Measurements from ENCODE around the gene PPIL3. TPM values are rescaled to one million over a fixed set of nuclear protein-coding genes. Genes with fewer than 3 reads are reported as not detected.

Gene PPIL3
- total RNA-seq, 6 experiments from 2014 or later, result 10.4 to 21.3 (median 16.2) TPM

GRCh38 chr2:200828104-200828503, 60.8 kb downstream of the PPIL3 start:
- ATAC-seq (no peak), DNase-seq (no peak)
- Histone ChIP-seq H3K4me1 (no peaks in the 10 kb centered on the region), H3K4me3 (no peak overlapping the region), H3K27ac (no peak overlapping the region), H3K9me3 (no peaks in the 10 kb centered on the region), H3K36me3 (peaks cover 0 to 10% (median 4%) of the 10 kb centered on the region in 4 donors), H3K27me3 (no peaks in the 10 kb centered on the region)
- TF ChIP-seq POLR2A (IDR thresholded peaks at IDR 0.05) (no peak), CTCF (IDR thresholded peaks at IDR 0.05) (no peak)
- intact Hi-C loops (cut with DNase I), result no loop called here
- 83% methylated on average over 2 of the region's 2 CpGs for WGBS (ENCODE audit: insufficient coverage, low coverage, low lambda C conversion rate, missing lambda C conversion rate)

GRCh38 chr2:200821686-200822245, 67.1 kb downstream of the PPIL3 start:
- Histone ChIP-seq H3K9me3 (no peaks in the 10 kb centered on the region), H3K27ac (no peak overlapping the region), H3K4me3 (no peak overlapping the region), H3K36me3 (peaks cover 18 to 61% (median 46%) of the 10 kb centered on the region in 4 donors), H3K4me1 (no peaks in the 10 kb centered on the region), H3K27me3 (no peaks in the 10 kb centered on the region)
- intact Hi-C loops (cut with DNase I), result no loop called here
- WGBS (ENCODE audit: insufficient coverage, low coverage, low lambda C conversion rate, missing lambda C conversion rate), result 88% methylated on average over 4 of the region's 6 CpGs
- no peak for DNase-seq
- no peak for ATAC-seq
- TF ChIP-seq POLR2A (IDR thresholded peaks at IDR 0.05) (no peak), CTCF (IDR thresholded peaks at IDR 0.05) (no peak)

Small RNAs within 50 kb of the gene (small RNA-seq; reads per million reads assigned to genes)
- gene RF00019 (0 reads per million in 2 experiments), gene RNA5SP115 (0 to 0.13 reads per million in 2 experiments), gene RNU6-312P (0 reads per million in 2 experiments), gene RNU6-31P (0.10 to 0.78 reads per million in 2 experiments), gene RNU6-762P (0 reads per million in 2 experiments)

Other genes with a start within 250 kb of the PPIL3 start
- 100 to 1,000 TPM; 176 to 239 (median 210) TPM for gene BZW1, start 77.2 kb downstream of the PPIL3 start, total RNA-seq
- gene CLK1, start 24.4 kb downstream of the PPIL3 start, total RNA-seq, result 10 to 100 TPM; 29.9 to 81.5 (median 36.7) TPM
- 10 to 100 TPM in 4 of 6 experiments, 1 to 10 TPM in 2; 9.5 to 23.7 (median 11.3) TPM for gene NIF3L1, start 294 bp upstream of the PPIL3 start, total RNA-seq
- gene ORC2, start 74.6 kb upstream of the PPIL3 start, total RNA-seq, result 10 to 100 TPM in 3 of 6 experiments, 1 to 10 TPM in 3; 5.3 to 13.6 (median 8.4) TPM
- gene HYCC2, start 182.6 kb upstream of the PPIL3 start, total RNA-seq, result 10 to 100 TPM in 3 of 6 experiments, 1 to 10 TPM in 3; 5.5 to 14.0 (median 10.3) TPM
- 10 to 100 TPM; 44.5 to 63.9 (median 48.7) TPM for gene NDUFB3, start 182.9 kb upstream of the PPIL3 start, total RNA-seq
- 10 to 100 TPM; 50.2 to 85.4 (median 66.3) TPM for gene CFLAR, start 227.1 kb upstream of the PPIL3 start, total RNA-seq